Measurements from ENCODE around the gene C12orf76.

C12orf76 gene

GRCh38 chr12:110006115-110006514 lies 42.2 kb downstream of the C12orf76 start (continued):
- TF ChIP-seq, protein P1, sequence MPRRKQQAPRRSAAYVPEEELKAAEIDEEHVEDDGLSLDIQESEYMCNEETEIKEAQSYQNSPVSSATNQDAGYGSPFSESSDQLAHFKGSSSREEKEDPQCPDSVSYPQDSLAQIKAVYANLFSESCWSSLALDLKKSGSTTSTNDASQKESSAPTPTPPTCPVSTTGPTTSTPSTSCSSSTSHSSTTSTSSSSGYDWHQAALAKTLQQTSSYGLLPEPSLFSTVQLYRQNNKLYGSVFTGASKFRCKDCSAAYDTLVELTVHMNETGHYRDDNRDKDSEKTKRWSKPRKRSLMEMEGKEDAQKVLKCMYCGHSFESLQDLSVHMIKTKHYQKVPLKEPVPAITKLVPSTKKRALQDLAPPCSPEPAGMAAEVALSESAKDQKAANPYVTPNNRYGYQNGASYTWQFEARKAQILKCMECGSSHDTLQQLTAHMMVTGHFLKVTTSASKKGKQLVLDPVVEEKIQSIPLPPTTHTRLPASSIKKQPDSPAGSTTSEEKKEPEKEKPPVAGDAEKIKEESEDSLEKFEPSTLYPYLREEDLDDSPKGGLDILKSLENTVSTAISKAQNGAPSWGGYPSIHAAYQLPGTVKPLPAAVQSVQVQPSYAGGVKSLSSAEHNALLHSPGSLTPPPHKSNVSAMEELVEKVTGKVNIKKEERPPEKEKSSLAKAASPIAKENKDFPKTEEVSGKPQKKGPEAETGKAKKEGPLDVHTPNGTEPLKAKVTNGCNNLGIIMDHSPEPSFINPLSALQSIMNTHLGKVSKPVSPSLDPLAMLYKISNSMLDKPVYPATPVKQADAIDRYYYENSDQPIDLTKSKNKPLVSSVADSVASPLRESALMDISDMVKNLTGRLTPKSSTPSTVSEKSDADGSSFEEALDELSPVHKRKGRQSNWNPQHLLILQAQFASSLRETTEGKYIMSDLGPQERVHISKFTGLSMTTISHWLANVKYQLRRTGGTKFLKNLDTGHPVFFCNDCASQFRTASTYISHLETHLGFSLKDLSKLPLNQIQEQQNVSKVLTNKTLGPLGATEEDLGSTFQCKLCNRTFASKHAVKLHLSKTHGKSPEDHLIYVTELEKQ (tag by site-specific recombination; IDR thresholded peaks at IDR 0.05; ENCODE audit: borderline replicate concordance), result no peak
- TF ChIP-seq ZNF18 (tag by site-specific recombination; IDR thresholded peaks at IDR 0.05) (no peak), ZNF266 (tag by site-specific recombination; IDR thresholded peaks at IDR 0.05; ENCODE audit: low read depth) (no peak), ZNF677 (tag by site-specific recombination; IDR thresholded peaks at IDR 0.05) (no peak), ZNF530 (tag by site-specific recombination; IDR thresholded peaks at IDR 0.05; ENCODE audit: low read depth) (no peak), ZNF449 (tag by site-specific recombination; IDR thresholded peaks at IDR 0.05) (no peak), ZNF398 (tag by site-specific recombination; IDR thresholded peaks at IDR 0.05) (no peak)

- CTCF ChIA-PET, result interaction anchor here (0.6 kb wide), 1 partner anchor 12 kb away, joined by 3 read pairs; no protein-coding TSS in a partner anchor
- Histone ChIP-seq H3K36me3 (ENCODE audit: control insufficient read depth in 2 of 2, insufficient read depth in 1 of 2, low read length in 2 of 2) (peaks cover 0 to 10% of the 10 kb centered on the region in 2 experiments; a peak in 1 of 3 replicates), H3K9me3 (ENCODE audit: control insufficient read depth, insufficient read depth, low read depth, low read length) (no peaks in the 10 kb centered on the region), H3K4me3 (ENCODE audit: low read depth, low read length) (no peak overlapping the region), H3K4me1 (ENCODE audit: control insufficient read depth, insufficient read depth, low read length) (no peaks in the 10 kb centered on the region), H3K27ac (ENCODE audit: extremely low read depth, low read depth, low read length) (no peak overlapping the region)
- no peak for TF ChIP-seq ZNF169 (tag by site-specific recombination; IDR thresholded peaks at IDR 0.05)
- TF ChIP-seq, protein P2, sequence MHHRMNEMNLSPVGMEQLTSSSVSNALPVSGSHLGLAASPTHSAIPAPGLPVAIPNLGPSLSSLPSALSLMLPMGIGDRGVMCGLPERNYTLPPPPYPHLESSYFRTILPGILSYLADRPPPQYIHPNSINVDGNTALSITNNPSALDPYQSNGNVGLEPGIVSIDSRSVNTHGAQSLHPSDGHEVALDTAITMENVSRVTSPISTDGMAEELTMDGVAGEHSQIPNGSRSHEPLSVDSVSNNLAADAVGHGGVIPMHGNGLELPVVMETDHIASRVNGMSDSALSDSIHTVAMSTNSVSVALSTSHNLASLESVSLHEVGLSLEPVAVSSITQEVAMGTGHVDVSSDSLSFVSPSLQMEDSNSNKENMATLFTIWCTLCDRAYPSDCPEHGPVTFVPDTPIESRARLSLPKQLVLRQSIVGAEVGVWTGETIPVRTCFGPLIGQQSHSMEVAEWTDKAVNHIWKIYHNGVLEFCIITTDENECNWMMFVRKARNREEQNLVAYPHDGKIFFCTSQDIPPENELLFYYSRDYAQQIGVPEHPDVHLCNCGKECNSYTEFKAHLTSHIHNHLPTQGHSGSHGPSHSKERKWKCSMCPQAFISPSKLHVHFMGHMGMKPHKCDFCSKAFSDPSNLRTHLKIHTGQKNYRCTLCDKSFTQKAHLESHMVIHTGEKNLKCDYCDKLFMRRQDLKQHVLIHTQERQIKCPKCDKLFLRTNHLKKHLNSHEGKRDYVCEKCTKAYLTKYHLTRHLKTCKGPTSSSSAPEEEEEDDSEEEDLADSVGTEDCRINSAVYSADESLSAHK (tag by site-specific recombination; IDR thresholded peaks at IDR 0.05), result no peak
- no peak for TF ChIP-seq ZNF398 (tag by site-specific recombination; IDR thresholded peaks at IDR 0.05)
- TF ChIP-seq, protein P3, sequence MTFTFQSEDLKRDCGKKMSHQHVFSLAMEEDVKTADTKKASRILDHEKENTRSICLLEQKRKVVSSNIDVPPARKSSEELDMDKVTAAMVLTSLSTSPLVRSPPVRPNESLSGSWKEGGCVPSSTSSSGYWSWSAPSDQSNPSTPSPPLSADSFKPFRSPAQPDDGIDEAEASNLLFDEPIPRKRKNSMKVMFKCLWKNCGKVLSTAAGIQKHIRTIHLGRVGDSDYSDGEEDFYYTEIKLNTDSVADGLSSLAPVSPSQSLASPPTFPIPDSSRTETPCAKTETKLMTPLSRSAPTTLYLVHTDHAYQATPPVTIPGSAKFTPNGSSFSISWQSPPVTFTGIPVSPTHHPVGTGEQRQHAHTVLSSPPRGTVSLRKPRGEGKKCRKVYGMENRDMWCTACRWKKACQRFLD (tag by site-specific recombination; IDR thresholded peaks at IDR 0.05), result no peak
- TF ChIP-seq, protein P4, sequence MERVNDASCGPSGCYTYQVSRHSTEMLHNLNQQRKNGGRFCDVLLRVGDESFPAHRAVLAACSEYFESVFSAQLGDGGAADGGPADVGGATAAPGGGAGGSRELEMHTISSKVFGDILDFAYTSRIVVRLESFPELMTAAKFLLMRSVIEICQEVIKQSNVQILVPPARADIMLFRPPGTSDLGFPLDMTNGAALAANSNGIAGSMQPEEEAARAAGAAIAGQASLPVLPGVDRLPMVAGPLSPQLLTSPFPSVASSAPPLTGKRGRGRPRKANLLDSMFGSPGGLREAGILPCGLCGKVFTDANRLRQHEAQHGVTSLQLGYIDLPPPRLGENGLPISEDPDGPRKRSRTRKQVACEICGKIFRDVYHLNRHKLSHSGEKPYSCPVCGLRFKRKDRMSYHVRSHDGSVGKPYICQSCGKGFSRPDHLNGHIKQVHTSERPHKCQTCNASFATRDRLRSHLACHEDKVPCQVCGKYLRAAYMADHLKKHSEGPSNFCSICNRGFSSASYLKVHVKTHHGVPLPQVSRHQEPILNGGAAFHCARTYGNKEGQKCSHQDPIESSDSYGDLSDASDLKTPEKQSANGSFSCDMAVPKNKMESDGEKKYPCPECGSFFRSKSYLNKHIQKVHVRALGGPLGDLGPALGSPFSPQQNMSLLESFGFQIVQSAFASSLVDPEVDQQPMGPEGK (tag by site-specific recombination; IDR thresholded peaks at IDR 0.05), result no peak
- no peak for TF ChIP-seq MZF1 (tag by site-specific recombination; IDR thresholded peaks at IDR 0.05; ENCODE audit: borderline replicate concordance)
- no peak for TF ChIP-seq ZBTB17 (tag by site-specific recombination; IDR thresholded peaks at IDR 0.05)
- POLR2A ChIA-PET, result no interaction called here
Measured at GRCh38 chr12:110005319-110005973, 42.9 kb downstream of the C12orf76 start.
